Erythroblast (primary cell): ENCODE data around the gene DMKN.

Source experiments
- GATA1 ChIP-seq: IDR thresholded peaks from 2 replicates; pipeline ENCODE4 v1.6.1; 2011; ENCODE audit warnings: low read depth, mild to moderate bottlenecking, control low read depth, low read length, moderate library complexity
- POLR2A ChIP-seq: IDR thresholded peaks from 2 replicates; pipeline ENCODE4 v1.6.1; 2011; ENCODE audit warnings: mild to moderate bottlenecking, low read length

DNA sequence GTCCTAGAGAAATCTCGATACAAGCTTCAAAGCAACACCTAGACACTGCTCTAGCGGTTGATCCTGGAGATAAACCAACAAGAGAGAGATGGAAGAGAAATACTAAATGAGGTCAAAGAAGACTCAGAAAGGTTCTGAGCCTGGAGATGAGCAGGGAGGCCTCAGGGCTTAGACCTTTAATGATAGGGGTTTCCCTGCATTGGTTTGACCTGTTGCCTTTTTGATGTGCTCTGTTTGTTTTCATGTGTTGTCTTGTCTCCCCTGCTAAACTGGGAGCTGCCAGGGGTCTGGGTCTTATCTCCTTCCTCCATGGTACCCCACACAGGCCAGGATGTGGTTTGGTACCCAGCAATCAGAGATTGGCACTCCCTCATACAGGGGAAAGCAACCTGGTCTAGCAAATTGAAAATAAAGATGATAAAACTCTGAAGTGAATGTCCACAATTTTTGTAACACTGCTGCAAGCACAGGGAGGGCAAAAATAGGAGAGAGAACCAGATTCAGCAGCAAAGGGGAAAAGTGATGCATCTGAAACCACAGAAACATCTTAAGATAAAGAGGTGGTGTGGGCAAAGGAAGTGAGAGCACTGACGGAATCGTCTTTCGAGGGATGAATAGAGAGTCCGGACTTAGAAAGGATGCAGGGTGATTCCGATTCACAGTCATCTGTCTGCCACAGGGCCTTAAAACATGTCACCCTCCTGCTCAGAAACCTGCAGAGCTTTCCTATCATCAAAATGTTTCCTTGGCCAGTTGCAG, 61.9 kb downstream of the DMKN start:
- TF ChIP-seq POLR2A (no peak), GATA1 (no peak)
